HG02588 (cell line): ENCODE results near the gene NUP85.
"Not testable (repeated sequence)": the region's sequence is repeated elsewhere in the genome, so short reads cannot be mapped to it uniquely, and the experiment has no call there.

Source experiments
- ATAC-seq: cut with Tn5 transposase; IDR thresholded peaks from one replicate; pipeline ENCODE4 v1.9.1; 2021; ENCODE audit warnings: mild to moderate bottlenecking, moderate library complexity; ENCODE audit not compliant: unreplicated experiment

The NUP85 gene

DNA sequence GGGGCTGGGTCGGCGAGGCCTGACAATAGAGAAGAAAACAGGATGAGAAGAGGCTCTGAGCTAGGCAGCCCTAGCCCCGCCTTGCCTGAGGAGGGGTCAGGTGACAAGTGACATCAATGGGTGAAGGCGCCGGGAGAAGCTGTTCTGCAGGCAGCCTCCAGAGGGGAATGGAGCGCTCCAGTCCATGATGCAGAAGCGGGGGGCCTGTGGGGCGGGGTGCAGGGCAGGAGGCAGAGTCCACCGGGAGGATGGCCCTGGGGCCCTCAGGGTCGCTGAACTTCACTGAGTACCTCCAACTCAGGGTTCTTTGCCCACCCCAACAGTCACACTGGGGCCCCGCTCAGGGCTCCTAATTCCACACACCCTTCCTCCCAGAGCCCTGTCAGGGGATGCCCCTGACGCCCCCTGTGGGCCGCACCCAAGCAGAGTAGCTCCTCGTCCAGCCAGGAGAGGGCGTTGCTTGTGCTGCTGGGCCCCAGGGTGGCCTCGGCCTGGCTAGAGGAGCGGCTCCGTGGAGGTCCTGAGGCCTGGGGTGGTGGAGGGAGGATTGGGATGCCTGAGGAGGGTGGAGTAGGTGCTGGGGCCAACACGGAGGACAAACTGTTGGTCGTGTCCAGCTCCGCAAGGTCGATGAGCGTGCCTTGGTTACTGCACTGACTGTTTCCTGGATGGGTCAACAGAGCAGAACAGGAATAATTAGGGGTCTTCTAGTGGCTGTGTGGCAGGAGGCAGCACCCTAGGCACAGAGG is 35.1 kb downstream of the NUP85 start:
- no peak for ATAC-seq

DNA sequence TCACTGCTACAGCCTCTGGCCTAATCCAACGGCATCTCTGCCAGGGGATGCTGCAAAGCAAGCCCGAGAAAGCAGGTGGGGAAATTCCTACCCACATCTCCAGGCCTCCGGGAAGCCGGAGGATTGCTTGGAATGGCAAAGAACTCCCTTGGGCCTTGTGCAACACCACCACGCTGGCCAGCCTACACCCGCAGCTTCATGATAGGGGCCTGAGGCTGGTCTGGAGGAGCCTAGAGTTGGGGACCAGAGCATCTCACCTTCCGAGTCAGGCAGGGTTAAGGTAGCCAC is 35.6 kb downstream of the NUP85 start:
- ATAC-seq: no peak

DNA sequence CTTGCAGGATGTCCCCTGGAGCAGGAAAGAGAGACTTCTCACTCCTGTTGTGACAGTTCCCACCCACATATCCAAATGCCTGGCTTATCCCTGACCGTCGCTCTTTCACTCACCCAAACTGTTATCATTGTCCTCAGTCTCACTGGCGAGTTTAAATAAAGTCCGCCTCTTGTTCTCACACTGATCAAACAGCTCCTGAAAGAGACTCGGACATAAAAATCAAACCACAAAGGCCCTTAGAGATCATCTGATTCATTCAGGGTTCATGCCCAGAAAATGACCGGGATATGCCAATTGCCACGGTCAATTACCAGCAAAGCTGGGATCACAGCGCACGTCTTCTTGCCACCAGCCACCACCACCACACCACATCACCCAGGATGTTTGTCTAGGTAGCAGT is 36.0 kb downstream of the NUP85 start:
- no peak for ATAC-seq

DNA sequence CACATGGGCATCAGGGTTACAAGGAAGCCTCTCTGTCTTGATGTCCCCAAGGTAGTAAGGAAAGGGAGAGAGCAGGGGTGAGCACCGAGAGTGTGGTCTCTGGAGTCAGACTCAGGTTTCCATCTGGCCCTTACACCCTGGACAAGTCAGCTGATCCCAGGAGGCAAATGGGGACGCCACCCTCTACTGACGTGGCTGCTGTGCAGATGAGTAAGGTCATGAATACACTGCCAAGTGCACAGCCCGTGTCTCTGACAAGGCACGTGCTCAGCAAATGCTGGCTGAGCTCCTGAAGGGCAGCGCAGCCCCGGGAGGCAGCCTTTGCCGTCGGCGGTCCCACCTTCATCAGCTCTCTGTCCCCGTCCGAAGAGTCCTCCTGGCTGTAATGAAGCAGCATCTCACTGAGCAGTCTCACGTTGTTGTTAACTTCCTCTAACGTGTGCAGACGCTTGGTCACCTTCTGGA is 36.5 kb downstream of the NUP85 start:
- no peak for ATAC-seq

DNA sequence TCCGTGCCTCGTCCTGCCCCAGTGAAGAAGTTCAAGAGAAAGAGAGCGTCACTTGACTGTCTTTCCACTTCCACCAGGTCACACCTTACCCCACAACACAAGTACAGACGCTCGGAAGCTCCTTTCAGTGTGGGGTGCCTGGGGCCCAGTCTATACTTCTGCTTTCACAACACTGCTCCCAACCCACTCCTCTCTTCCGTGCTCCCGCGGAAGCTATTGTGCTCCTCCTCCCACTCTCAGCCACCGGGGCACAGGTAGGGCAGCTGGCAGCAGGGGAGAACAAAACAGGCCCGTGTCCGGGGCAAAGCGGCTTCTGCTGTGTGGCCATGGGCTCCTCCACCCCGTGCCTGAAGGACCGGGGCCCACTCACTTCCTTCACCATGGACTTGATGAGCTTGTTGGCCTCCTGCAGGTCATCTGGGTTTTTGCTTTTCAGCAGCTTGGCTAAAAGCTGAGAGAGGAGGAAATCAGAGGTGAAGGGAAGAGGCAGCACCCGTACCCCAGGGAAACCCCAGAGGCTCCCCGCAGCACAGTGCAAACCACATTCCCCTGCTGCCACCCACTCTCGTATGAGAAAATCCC is 37.1 kb downstream of the NUP85 start:
- ATAC-seq: no peak

DNA sequence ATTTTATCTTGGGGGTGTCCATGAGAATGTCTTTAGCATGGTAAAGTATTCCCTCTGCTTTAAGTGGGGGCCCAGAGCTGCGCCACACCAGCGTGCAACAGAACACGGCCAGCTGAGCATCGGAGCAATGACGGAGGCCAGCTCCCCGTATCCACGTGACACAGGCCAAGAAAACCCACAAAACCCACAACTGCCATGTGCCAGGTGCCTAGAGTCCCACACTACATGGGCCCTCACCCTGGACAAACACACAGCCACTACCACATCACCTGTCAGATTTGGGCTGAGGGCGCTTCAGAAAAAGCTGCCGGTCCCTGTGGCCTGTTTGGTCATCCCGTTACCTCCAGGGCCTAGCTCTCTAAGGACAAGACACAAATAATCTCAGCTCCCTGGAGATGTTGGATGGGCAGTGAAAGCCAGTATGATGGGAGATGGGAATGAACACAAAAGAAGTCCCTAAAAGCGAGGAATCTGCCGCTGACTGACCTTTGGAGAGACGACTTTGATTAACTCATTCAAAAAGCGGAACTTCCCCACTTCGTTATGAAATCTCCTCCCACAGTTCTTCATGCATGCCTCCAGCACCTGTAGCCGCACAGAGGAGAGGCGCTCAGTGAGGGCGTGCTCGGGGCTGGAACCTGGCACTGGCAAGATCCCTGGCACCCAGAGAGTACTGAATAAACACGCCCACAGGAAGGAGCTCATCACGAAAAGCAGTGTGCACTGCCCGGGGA is 38.8 kb downstream of the NUP85 start:
- ATAC-seq: no peak

GRCh38 chr17:75245011-75245410 is 39.5 kb downstream of the NUP85 start:
- no peak for ATAC-seq

DNA sequence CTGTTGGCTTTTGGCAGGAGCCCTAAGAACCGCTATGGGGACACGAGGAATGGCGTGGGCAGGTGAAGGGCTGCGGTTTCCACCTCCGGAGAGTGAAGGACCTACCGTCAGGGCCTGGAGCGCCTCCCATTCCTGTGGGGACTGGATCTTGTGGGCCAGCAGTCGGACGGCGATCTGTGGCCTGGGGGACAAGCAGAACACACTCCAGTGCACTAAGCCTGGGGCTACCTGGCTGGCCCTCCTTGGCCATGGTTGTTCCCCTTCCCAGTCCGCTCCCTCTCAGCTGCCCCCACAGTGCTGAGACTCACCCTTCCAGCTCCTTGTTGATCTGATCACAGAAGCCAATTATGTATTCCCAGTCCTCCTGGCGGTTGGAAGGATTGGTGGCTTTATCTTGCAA is 40.9 kb downstream of the NUP85 start:
- no peak for ATAC-seq

- ATAC-seq: no peak
Measured at GRCh38 chr17:75249564-75249963, 44.1 kb downstream of the NUP85 start.

DNA sequence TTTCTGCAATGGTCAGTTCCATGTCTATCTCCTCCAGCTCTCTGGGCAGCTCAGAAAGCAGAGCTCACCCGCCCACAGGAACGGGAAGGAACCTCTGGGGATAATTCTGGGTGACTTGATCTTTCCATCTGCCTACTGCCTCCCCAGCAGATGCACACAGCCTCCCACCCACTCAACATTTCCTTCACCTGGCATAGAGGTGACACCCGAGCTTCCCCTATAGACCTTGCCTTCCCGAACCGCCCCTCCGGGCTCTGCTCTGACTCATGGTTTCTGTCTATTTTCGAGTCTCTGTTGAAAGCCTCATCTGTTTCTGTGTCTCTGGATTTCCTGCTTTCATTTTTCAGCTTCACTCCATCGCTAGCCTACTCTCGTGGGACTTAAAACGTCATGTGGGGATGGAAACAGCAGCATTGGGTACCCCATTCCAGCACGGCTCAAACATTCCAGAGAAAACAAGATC is 44.6 kb downstream of the NUP85 start:
- peak; percentile 86 for ATAC-seq

GRCh38 chr17:75252039-75252816 is 46.7 kb downstream of the NUP85 start:
- ATAC-seq: no peak

DNA sequence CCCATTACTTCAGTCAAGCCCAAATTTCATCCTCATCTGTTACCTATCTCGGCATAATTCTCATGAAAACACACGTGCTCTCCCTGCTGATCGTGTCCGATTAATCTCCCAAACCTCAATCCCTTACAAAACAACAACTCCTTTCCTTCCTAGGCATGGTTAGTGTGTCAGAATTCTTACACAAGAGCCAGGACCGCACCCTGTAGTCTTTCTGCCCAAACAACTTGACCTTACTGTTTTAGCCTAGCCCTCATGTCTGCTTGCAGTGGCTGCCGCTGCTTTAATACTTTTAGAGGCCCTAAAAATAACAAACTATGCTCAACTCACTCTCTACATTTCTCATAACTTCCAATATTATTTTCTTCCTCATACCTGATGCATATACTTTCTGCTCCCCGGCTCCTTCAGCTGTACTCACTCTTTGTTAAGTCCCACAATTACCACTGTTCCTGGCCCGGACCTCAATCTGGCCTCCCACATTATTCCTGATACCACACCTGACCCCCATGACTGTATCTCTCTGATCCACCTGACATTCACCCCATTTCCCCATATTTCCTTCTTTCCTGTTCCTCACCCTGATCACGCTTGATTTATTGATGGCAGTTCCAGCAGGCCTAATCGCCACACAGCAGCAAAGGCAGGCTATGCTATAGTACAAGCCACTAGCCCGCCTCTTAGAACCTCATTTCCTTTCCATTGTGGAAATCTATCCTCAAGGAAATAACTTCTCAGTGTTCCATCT is 50.6 kb downstream of the NUP85 start:
- ATAC-seq: not testable (repeated sequence)

GRCh38 chr17:75257228-75257627 is 51.7 kb downstream of the NUP85 start:
- not testable (repeated sequence) for ATAC-seq

DNA sequence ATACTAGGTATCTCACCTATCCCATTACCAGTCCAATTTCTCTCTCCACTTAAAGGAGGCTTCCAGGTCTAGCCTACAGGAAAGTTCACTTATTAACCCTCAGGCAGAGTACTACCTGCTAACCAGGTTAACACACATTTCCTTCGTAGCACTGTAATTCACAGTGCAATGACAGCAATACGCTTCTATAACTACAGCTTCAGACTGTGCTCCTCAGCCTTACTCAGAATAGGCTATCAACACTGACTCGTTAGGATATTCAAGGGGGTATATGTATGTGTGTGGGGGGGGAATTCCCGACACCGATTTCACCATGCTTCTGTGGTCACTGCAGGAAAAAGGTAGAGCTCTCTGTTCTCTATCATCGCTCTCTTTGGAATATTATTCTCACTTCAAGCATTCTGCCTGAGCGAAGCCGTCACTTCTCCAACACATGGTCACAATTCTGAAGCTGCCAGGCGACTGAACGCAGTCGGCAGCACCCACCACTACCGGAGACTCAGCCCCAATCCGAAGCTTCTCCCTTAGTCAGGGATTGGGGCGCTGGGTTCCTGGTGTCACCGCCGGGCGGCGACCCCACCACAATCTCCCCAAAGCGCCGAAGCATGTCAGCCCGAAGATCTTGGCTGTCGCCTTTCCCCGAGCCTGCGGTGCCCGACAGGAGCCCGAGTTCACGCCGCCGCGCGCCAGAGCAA is 55.3 kb downstream of the NUP85 start:
- ATAC-seq: peak; percentile 25

DNA sequence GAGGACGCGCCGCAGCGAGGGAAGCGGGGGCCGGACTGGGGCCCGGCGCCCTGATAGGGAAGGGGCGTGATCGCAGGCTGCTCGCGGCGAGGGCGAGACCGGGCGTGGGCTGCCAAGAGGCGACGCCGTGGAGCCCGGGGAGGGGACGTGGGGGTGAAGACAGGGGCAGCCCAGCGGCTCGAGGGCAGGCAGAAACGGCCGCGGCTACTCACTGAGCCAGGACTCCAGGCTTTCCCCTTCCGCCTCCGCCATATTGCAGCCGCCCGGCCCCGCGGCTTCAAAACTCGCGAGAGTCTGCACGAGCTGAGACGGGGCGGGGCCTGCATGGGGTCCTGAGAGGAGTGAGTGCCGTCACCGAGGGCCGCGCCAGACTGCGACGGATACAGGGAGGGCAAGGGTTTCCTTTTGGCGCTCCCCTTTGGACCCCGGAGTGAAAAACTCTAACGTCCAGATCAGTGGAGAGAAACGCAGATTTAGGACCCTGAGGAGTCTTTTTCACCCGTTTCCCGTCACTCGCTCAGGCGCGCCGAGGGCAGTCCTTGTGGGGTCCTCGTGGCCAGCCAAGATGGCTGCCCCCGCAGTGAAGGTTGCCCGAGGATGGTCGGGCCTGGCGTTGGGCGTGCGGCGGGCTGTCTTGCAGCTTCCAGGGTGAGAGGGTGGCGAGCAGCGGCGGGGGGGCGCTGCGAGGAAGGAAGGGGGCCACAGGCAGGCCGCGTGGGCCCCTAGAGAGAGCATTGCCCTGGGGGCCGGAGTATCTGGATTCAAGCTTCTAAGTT is 56.0 kb downstream of the NUP85 start, which contains the start of the genes GGA3 and MRPS7:
TSS of gene GGA3 (minus strand) at position 271 of the 776 bp plus-strand sequence. CDS start at position 252, 19 bp downstream.
TSS of gene MRPS7 (plus strand) at position 544 of the 776 bp plus-strand sequence. CDS start at position 566, 22 bp downstream.
- ATAC-seq: peak; percentile 87

GRCh38 chr17:75262112-75262606 is 56.7 kb downstream of the NUP85 start:
- ATAC-seq: no peak

GRCh38 chr17:75263055-75263454 is 57.6 kb downstream of the NUP85 start:
- no peak for ATAC-seq

- no peak for ATAC-seq
Measured at GRCh38 chr17:75265614-75266315, 60.3 kb downstream of the NUP85 start.
